Nephron progenitor cell (in vitro differentiated cells): Measurements from ENCODE around the gene ZFAND3.

Experiments used
- DNase-seq: peaks from one replicate; pipeline ENCODE4 v3.0.0; 2021
- H3K27ac Mint-ChIP-seq: 2 replicates; pipeline ENCODE4 v1.8.0; 2021; ENCODE audit warnings: mild to moderate bottlenecking, moderate library complexity, mixed read lengths
- H3K27me3 Mint-ChIP-seq: 2 replicates; pipeline ENCODE4 v1.8.0; 2021; ENCODE audit warnings: mild to moderate bottlenecking, low read depth, mixed read lengths; ENCODE audit not compliant: poor library complexity
- H3K36me3 Mint-ChIP-seq: 2 replicates; pipeline ENCODE4 v1.8.0; 2021; ENCODE audit warnings: low read depth, mixed read lengths
- H3K4me1 Mint-ChIP-seq: 2 replicates; pipeline ENCODE4 v1.8.0; 2021; ENCODE audit warnings: mixed read lengths
- H3K4me3 Mint-ChIP-seq: 2 replicates; pipeline ENCODE4 v1.8.0; 2021; ENCODE audit warnings: mild to moderate bottlenecking, moderate library complexity, mixed read lengths
- H3K9me3 Mint-ChIP-seq: 2 replicates; pipeline ENCODE4 v1.8.0; 2021; ENCODE audit warnings: mild to moderate bottlenecking, moderate library complexity, mixed read lengths
- CTCF ChIP-seq: fragments of 200-600 bp; sonication (generic); IDR thresholded peaks from 2 replicates; pipeline ENCODE4 v1.5.0; 2021; ENCODE audit warnings: antibody characterized with exemption

The ZFAND3 gene

GRCh38 chr6:37897818-37898515, 78.4 kb downstream of the ZFAND3 start:
- peaks cover 8% of the 10 kb centered on the region for H3K9me3 Mint-ChIP-seq
- H3K27me3 Mint-ChIP-seq = no peaks in the 10 kb centered on the region
- no peak for TF ChIP-seq CTCF
- no peaks in the 10 kb centered on the region for H3K4me1 Mint-ChIP-seq
- no peak overlapping the region for H3K4me3 Mint-ChIP-seq
- DNase-seq = no peak
- peaks cover 20% of the 10 kb centered on the region for H3K36me3 Mint-ChIP-seq
- no peak overlapping the region for H3K27ac Mint-ChIP-seq

GRCh38 chr6:37903351-37904340, 84.1 kb downstream of the ZFAND3 start:
- H3K27ac Mint-ChIP-seq = no peak overlapping the region
- DNase-seq = no peak
- TF ChIP-seq CTCF = no peak
- peaks cover under 1% of the 10 kb centered on the region for H3K36me3 Mint-ChIP-seq
- no peaks in the 10 kb centered on the region for H3K4me1 Mint-ChIP-seq
- H3K4me3 Mint-ChIP-seq = no peak overlapping the region
- no peaks in the 10 kb centered on the region for H3K27me3 Mint-ChIP-seq
- no peaks in the 10 kb centered on the region for H3K9me3 Mint-ChIP-seq

DNA sequence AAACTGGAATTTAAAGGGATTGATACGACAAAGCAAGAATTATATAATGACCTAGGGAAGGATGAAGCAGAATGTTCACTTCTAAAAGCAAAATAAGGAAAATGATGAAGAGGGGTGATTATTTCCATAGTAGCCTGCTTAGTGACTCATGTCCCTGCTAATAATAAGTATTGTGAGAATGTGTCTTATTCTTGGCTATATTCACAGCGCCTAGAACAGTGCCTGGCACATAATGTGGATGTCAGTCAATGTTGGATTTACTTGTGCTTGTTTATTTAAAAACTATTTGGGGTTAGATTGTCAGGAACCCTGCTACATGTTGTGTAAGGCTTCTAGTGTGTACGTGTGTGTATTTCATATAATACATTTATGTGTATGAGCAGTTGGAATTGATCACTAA, 85.1 kb downstream of the ZFAND3 start:
- Mint-ChIP-seq H3K27ac (no peak overlapping the region), H3K27me3 (no peaks in the 10 kb centered on the region), H3K36me3 (peaks cover 5% of the 10 kb centered on the region), H3K9me3 (no peaks in the 10 kb centered on the region), H3K4me3 (no peak overlapping the region), H3K4me1 (no peaks in the 10 kb centered on the region)
- TF ChIP-seq CTCF = no peak
- no peak for DNase-seq

GRCh38 chr6:37906121-37906520, 86.6 kb downstream of the ZFAND3 start:
- H3K27ac Mint-ChIP-seq = no peak overlapping the region

GRCh38 chr6:37910998-37911397, 91.5 kb downstream of the ZFAND3 start:
- TF ChIP-seq CTCF = no peak
- DNase-seq = no peak
- Mint-ChIP-seq H3K9me3 (peaks cover 6% of the 10 kb centered on the region), H3K27me3 (peaks cover 2% of the 10 kb centered on the region), H3K36me3 (peaks cover 26% of the 10 kb centered on the region), H3K27ac (no peak overlapping the region), H3K4me1 (no peaks in the 10 kb centered on the region), H3K4me3 (no peak overlapping the region)

More at GRCh38 chr6:37906121-37906520, 86.6 kb downstream of the ZFAND3 start:
- no peak for TF ChIP-seq CTCF
- peaks cover 12% of the 10 kb centered on the region for H3K36me3 Mint-ChIP-seq
- H3K9me3 Mint-ChIP-seq = no peaks in the 10 kb centered on the region
- H3K27me3 Mint-ChIP-seq = no peaks in the 10 kb centered on the region
- DNase-seq = no peak
- no peaks in the 10 kb centered on the region for H3K4me1 Mint-ChIP-seq
- H3K4me3 Mint-ChIP-seq = no peak overlapping the region
